ENCODE data around the gene BIVM.

DNA sequence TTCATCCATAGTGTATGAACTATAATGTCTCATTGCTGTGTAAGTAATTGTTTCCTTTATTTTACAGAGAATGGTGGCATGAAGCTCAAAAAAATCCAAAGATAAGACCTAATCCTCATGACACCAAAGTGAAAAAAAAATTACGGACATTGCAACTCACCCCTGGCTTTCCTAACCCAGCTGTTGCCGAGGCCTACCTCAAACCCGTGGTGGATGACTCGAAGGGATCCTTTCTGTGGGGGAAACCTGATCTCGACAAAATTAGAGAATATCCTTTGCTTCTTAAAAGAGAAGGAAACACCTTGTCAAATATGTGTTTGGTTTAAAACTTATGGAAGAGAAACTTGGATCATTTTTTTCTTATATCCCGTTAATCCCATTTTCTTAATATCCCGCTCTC is 73.2 kb downstream of the BIVM start:
- TF ChIP-seq CTCF (IDR thresholded peaks at IDR 0.05) (no peak), POLR2A (IDR thresholded peaks at IDR 0.05) (no peak)
